CD4-positive, alpha-beta T cell (primary cell): ENCODE measurements around the gene LRRC45. TPM values are rescaled to one million over a fixed set of nuclear protein-coding genes. Genes with fewer than 3 reads are reported as not detected.

Source experiments
- ATAC-seq: fragments of 200-7000 bp; cut with Tn5 transposase; one replicate; pipeline ENCODE4 v1.10.0; 2022; ENCODE audit warnings: mild to moderate bottlenecking; ENCODE audit not compliant: poor library complexity
- CTCF ChIA-PET: fragments of 350-600 bp; sonication (Branson Sonifier 250); formaldehyde crosslinking; loops from one replicate; lab custom pipeline; 2021; ENCODE audit warnings: antibody characterized with exemption, inconsistent platforms; lab: Charles Lee
- POLR2A ChIA-PET: fragments of 350-600 bp; sonication (Branson Sonifier 250); formaldehyde crosslinking; loops from one replicate; lab custom pipeline; 2021; ENCODE audit warnings: antibody characterized with exemption, inconsistent platforms; lab: Charles Lee
- DNase-seq, 14 experiments: peaks; one replicate each; pipeline ENCODE4 v3.0.0-alpha.2; 2013 to 2020; ENCODE audit warnings: mixed read lengths in 2 of 14
- H3K27ac ChIP-seq, 2 donors: one replicate each; pipeline versions ENCODE4 v1.5.1 to v1.7.0; 2013; ENCODE audit warnings: low read length in 2 of 2, low read depth in 1 of 2, mild to moderate bottlenecking in 1 of 2
- H3K27me3 ChIP-seq, 2 experiments: 1 replicate in 1 of 2; 2 replicates in 1 of 2; pipeline versions ENCODE4 v1.6.1 to v1.7.0; 2013; ENCODE audit warnings: low read length in 2 of 2, control low read depth in 1 of 2, mild to moderate bottlenecking in 1 of 2, moderate library complexity in 1 of 2; ENCODE audit not compliant: insufficient read depth in 2 of 2, control insufficient read depth in 1 of 2
- H3K36me3 ChIP-seq: one replicate; pipeline ENCODE4 v1.6.1; 2013; ENCODE audit warnings: low read length, control low read depth; ENCODE audit not compliant: insufficient read depth
- H3K4me1 ChIP-seq: one replicate; pipeline ENCODE4 v1.6.1; 2013; ENCODE audit warnings: low read length, control low read depth; ENCODE audit not compliant: insufficient read depth
- H3K4me3 ChIP-seq: one replicate; pipeline ENCODE4 v1.5.1; 2013; ENCODE audit warnings: mild to moderate bottlenecking, low read length, moderate library complexity
- H3K9me3 ChIP-seq, 2 experiments: 1 replicate in 1 of 2; 2 replicates in 1 of 2; pipeline versions ENCODE4 v1.6.1 to v1.7.0; 2013; ENCODE audit warnings: low read length in 2 of 2, mild to moderate bottlenecking in 2 of 2, control low read depth in 1 of 2, moderate library complexity in 1 of 2; ENCODE audit not compliant: control insufficient read depth in 1 of 2, insufficient read depth in 1 of 2
- H3K27ac Mint-ChIP-seq: one replicate; pipeline ENCODE4 v1.8.0; 2020; ENCODE audit warnings: mixed read lengths
- H3K27me3 Mint-ChIP-seq: one replicate; pipeline ENCODE4 v1.8.0; 2021; ENCODE audit warnings: mixed read lengths
- H3K36me3 Mint-ChIP-seq: one replicate; pipeline ENCODE4 v1.8.0; 2021; ENCODE audit warnings: low read depth, mixed read lengths
- H3K4me1 Mint-ChIP-seq: one replicate; pipeline ENCODE4 v1.8.0; 2021; ENCODE audit warnings: low read depth, mixed read lengths
- H3K4me3 Mint-ChIP-seq: one replicate; pipeline ENCODE4 v1.8.0; 2020; ENCODE audit warnings: mild to moderate bottlenecking, mixed read lengths
- H3K9me3 Mint-ChIP-seq: one replicate; pipeline ENCODE4 v1.8.0; 2020; ENCODE audit warnings: mixed read lengths
- intact Hi-C, 2 experiments: fragments of 100-400 bp; cut with DNase I in 1 of 2; cut with micrococcal nuclease in 1 of 2; formaldehyde crosslinking; loops; one replicate each; pipeline versions ENCODE4 v1.15.1 to v1.9.0; 2023 to 2025; cut with DNase I, micrococcal nuclease
- total RNA-seq, 174 experiments: library from RNA in 2 of 174; stranded (reverse) in 2 of 174; gene quantifications; one replicate each; pipeline ENCODE4 v1.2.3 and lab custom pipeline; 2021 to 2026
- TF ChIP-seq, protein P1 (sequence below): fragments of 200-600 bp; IDR thresholded peaks from one replicate; pipeline ENCODE4 v1.8.0; 2022; ENCODE audit warnings: antibody characterized with exemption, mild to moderate bottlenecking

The LRRC45 gene
- total RNA-seq, 2 experiments from 2014 or later = 17.7 to 17.9 TPM

- ChIA-PET CTCF (interaction anchor here (1.2 kb wide), 1 partner anchor 51 kb away, joined by 3 read pairs; no protein-coding TSS in a partner anchor), POLR2A (no interaction called here)
- ATAC-seq (no peak), DNase-seq (no peak)
- Histone ChIP-seq H3K4me3 (no peak overlapping the region), H3K4me1 (no peaks in the 10 kb centered on the region), H3K27me3 (no peaks in the 10 kb centered on the region), H3K9me3 (no peaks in the 10 kb centered on the region), H3K36me3 (no peaks in the 10 kb centered on the region), H3K27ac (no peak overlapping the region)
- no peak overlapping the region for H3K4me3 Mint-ChIP-seq
- TF ChIP-seq, protein P1, sequence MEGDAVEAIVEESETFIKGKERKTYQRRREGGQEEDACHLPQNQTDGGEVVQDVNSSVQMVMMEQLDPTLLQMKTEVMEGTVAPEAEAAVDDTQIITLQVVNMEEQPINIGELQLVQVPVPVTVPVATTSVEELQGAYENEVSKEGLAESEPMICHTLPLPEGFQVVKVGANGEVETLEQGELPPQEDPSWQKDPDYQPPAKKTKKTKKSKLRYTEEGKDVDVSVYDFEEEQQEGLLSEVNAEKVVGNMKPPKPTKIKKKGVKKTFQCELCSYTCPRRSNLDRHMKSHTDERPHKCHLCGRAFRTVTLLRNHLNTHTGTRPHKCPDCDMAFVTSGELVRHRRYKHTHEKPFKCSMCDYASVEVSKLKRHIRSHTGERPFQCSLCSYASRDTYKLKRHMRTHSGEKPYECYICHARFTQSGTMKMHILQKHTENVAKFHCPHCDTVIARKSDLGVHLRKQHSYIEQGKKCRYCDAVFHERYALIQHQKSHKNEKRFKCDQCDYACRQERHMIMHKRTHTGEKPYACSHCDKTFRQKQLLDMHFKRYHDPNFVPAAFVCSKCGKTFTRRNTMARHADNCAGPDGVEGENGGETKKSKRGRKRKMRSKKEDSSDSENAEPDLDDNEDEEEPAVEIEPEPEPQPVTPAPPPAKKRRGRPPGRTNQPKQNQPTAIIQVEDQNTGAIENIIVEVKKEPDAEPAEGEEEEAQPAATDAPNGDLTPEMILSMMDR = no peak
- no peaks in the 10 kb centered on the region for H3K9me3 Mint-ChIP-seq
- H3K27me3 Mint-ChIP-seq = no peaks in the 10 kb centered on the region
- intact Hi-C loops = no loop called here
- no peaks in the 10 kb centered on the region for H3K4me1 Mint-ChIP-seq
- H3K36me3 Mint-ChIP-seq = no peaks in the 10 kb centered on the region
- no peak overlapping the region for H3K27ac Mint-ChIP-seq
Measured at GRCh38 chr17:82010575-82011525, 12.3 kb upstream of the LRRC45 start.

DNA sequence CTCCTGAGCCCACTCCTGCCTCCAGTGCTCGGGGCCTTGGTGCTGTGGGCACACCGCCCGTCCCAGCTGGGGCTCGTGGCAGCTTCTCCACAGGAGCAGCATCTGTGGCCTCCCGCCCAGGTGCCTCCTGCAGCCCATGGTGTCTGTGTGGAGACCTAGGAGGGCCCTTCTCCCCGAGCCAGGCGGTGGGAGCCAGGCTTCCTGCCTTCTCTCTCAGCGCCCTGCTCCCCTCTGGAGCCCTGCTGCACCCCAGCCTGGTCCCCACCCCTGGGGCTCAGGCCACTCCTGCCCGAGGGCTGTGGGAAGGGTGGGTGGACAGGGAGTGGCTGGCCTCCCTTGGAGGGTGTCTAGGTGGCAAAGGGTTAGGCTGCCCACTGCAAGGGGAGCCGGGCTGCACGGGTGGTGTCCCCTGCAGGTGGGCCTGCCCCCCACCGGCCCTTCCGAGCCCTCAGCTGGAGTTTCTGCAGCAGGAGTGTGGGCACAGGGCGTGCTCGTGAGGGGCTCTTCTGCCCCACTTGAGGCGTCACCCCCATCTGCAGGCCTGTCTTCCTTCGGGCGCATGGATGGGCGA is 11.4 kb upstream of the LRRC45 start:
- Mint-ChIP-seq H3K27me3 (no peaks in the 10 kb centered on the region), H3K4me3 (no peak overlapping the region), H3K9me3 (no peaks in the 10 kb centered on the region), H3K36me3 (no peaks in the 10 kb centered on the region), H3K27ac (no peak overlapping the region), H3K4me1 (no peaks in the 10 kb centered on the region)
- ChIA-PET POLR2A (no interaction called here), CTCF (no interaction called here)
- H3K27ac ChIP-seq = no peak overlapping the region
- H3K9me3 ChIP-seq = no peaks in the 10 kb centered on the region
- ATAC-seq (no peak), DNase-seq (no peak)
- H3K4me1 ChIP-seq = no peaks in the 10 kb centered on the region
- no peak overlapping the region for H3K4me3 ChIP-seq
- H3K27me3 ChIP-seq = no peaks in the 10 kb centered on the region
- TF ChIP-seq, protein P1 = no peak
- H3K36me3 ChIP-seq = no peaks in the 10 kb centered on the region
- intact Hi-C loops = no loop called here

- no peak overlapping the region for H3K27ac Mint-ChIP-seq
- no peaks in the 10 kb centered on the region for H3K36me3 ChIP-seq
- no peak overlapping the region for H3K4me3 ChIP-seq
- no peak for DNase-seq
- no peaks in the 10 kb centered on the region for H3K36me3 Mint-ChIP-seq
- no peaks in the 10 kb centered on the region for H3K27me3 Mint-ChIP-seq
- no peaks in the 10 kb centered on the region for H3K27me3 ChIP-seq
- ATAC-seq = no peak
- intact Hi-C loops = no loop called here
- POLR2A ChIA-PET = interaction anchor here (0.5 kb wide), 1 partner anchor 10 kb away, joined by 3 read pairs; the partner anchor contains the start of gene CENPX
- TF ChIP-seq, protein P1 = no peak
- no peaks in the 10 kb centered on the region for H3K9me3 Mint-ChIP-seq
- H3K4me1 Mint-ChIP-seq = no peaks in the 10 kb centered on the region
- H3K4me1 ChIP-seq = no peaks in the 10 kb centered on the region
- H3K4me3 Mint-ChIP-seq = no peak overlapping the region
- H3K9me3 ChIP-seq = no peaks in the 10 kb centered on the region
- H3K27ac ChIP-seq = no peak overlapping the region
- CTCF ChIA-PET = interaction anchor here (1.2 kb wide), 1 partner anchor 53 kb away, joined by 5 read pairs; no protein-coding TSS in a partner anchor
Measured at GRCh38 chr17:82012261-82012639, 10.9 kb upstream of the LRRC45 start.
